GM12872 (cell line): ENCODE data around the gene USH1C.
A peak's percentile ranks its signal among the peaks of the same experiment; 100 is the strongest.

ENCODE experiments used
- CTCF ChIP-seq: IDR thresholded peaks from 3 replicates; pipeline ENCODE4 v1.5.1; 2011; ENCODE audit warnings: low read depth, mild to moderate bottlenecking, low read length, moderate library complexity; ENCODE audit not compliant: insufficient read depth

The USH1C gene

DNA sequence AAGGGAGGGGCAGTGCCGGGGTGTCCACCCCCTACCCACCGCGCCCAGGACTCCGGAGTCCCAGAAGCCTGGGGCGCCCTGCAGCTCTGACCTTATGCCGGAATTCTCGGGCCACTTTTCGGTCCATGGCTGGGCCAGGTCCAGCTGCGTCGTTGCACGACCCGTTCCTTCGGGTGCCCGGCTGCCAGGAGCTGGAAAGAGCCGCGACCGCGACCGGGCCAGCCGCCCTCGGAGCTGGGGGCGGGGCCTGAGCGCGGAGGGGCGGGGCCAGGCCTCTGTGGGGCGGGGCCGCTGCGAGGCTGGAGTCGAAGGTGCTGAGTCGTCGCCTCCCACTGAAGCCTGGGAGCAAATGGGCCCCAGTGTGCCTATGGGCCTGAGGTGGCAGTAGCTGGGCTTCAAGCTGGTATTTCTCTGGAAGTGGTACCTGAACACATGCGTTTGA, at the start of gene USH1C:
USH1C (minus strand) TSS at position 236 of the 442 bp plus-strand sequence; CDS start at position 127, 109 bp downstream.
- no peak for TF ChIP-seq CTCF

- peak; percentile 10; the same call in 1 of the 3 replicates for TF ChIP-seq CTCF
Observed at GRCh38 chr11:17593466-17594245, 49.4 kb upstream of the USH1C start.

- no peak for TF ChIP-seq CTCF
Observed at GRCh38 chr11:17591293-17591692, 47.1 kb upstream of the USH1C start.

GRCh38 chr11:17590463-17590862, 46.2 kb upstream of the USH1C start:
- no peak for TF ChIP-seq CTCF

GRCh38 chr11:17588721-17589120, 44.5 kb upstream of the USH1C start:
- no peak for TF ChIP-seq CTCF

DNA sequence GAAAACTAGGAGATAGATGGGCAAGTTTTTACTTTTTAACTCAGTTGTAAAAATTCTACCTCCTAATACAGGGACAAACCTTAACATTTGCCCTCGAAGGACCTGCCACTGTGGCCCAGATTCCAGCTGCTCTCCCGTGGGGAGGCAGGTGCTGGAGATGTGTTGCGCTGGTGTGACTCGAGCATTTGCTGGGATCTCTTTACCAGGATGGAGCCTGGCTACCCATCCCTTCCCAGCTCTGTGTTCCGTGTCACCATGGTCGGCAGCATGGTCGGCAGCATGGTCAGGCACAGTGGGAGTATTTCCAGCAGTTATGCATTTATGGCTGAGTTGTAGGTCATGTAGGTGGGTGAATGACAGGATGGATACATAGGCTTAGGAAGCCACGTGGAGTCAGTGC, 44.0 kb upstream of the USH1C start:
- no peak for TF ChIP-seq CTCF

GRCh38 chr11:17585911-17586695, 41.9 kb upstream of the USH1C start:
- TF ChIP-seq CTCF, result no peak
